Lower leg skin (tissue), 4 donors: ENCODE data around the gene PLOD1. TPM values are rescaled to one million over a fixed set of nuclear protein-coding genes. Genes with fewer than 3 reads are reported as not detected.

ENCODE experiments used
- DNase-seq, 2 donors: peaks; one replicate each; pipeline ENCODE4 v3.0.0-alpha.2; 2019; ENCODE audit warnings: low spot score in 2 of 2
- H3K4me3 ChIP-seq: fragments of 200-600 bp; sonication (generic); 2 replicates; pipeline ENCODE4 v1.5.1; 2017; ENCODE audit warnings: mild to moderate bottlenecking, low read depth; ENCODE audit not compliant: poor library complexity, severe bottlenecking
- POLR2A ChIP-seq, 2 donors: fragments of 450-650 bp; IDR thresholded peaks; one replicate each; pipeline ENCODE4 v1.6.1; 2016 to 2017; ENCODE audit warnings: antibody characterized with exemption in 2 of 2, mild to moderate bottlenecking in 1 of 2, moderate library complexity in 1 of 2
- WGBS, 2 donors: methylation state at CpG; one replicate each; pipeline ENCODE4 v1.1.5; 2018; 5-methylcytosine and 5-hydroxymethylcytosine counted together
- intact Hi-C: fragments of 100-400 bp; cut with DNase I; formaldehyde crosslinking; loops from one replicate; pipeline ENCODE4 v1.15.0; 2023; ENCODE audit warnings: low total_unique reads
- total RNA-seq, 4 donors: library from RNA; depleted of rRNA; stranded (reverse); fragments of >200 nt; gene quantifications; one replicate each; pipeline ENCODE4 v1.1.0, GENCODE V29; 2016
- TF ChIP-seq, protein P1 (sequence below), 3 donors: fragments of 450-650 bp; IDR thresholded peaks; one replicate each; pipeline ENCODE4 v1.5.1; 2016; ENCODE audit warnings: antibody characterized with exemption in 3 of 3, mild to moderate bottlenecking in 3 of 3, moderate library complexity in 2 of 3

Gene PLOD1
- total RNA-seq, 4 donors from 2014 or later = 26.5 to 54.0 (median 41.3) TPM

DNA sequence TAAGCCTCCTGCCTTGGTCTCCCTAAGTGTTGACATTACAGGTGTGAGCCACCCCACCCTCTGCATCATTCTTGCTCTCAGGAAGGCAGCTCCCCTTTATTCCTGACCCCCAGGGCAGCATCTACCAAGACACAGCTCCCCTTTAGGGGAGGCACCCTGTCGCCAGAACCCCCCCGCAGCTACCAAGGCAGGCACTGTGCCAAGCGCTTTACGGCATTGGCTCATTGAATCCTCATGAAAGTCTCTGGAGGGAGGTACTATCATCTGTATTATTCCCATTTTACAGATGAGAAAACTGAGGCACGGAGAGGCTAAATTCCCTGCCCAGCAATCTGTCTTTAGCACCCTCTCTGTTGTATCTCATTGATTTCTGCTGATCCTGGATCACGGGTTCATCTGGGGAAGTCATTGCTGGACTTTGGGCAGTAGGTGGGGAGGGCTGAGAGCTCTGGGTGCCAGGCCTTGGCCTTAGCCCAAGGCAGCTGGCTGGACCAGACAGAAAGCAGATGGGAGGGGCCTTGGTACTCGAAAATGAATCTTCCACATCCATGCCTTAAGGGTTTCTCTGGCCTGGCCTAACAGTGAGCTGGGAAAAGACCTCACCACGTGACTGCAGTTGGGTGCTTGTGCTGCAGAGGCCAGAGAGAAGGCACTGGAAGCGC, 5.9 kb downstream of the PLOD1 start:
- DNase-seq = no peak

DNA sequence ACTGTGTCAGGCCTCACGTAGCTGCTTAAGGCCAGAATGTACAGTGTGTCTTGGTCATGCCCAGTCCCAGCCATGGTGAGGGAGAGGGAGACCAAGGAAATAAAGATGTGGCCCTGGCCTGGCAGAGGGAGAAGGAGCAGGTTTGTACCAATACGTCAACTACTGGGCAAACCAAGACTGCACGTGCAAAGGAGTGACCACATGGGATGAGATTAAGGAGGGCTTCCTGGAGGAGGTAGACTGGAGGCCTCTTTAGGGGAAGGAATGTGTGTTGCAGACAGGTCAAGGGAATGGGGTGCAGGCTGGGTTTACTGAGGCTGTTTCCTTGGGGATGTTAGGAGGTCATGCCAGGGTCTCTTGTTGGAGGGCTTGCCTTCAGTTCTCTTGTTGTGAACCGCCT, 7.8 kb downstream of the PLOD1 start:
- intact Hi-C loops = no loop called here
- no peak for DNase-seq
- WGBS, 2 donors = 88 to 94% methylated on average over 4 of the region's 4 CpGs
- TF ChIP-seq, protein P1, sequence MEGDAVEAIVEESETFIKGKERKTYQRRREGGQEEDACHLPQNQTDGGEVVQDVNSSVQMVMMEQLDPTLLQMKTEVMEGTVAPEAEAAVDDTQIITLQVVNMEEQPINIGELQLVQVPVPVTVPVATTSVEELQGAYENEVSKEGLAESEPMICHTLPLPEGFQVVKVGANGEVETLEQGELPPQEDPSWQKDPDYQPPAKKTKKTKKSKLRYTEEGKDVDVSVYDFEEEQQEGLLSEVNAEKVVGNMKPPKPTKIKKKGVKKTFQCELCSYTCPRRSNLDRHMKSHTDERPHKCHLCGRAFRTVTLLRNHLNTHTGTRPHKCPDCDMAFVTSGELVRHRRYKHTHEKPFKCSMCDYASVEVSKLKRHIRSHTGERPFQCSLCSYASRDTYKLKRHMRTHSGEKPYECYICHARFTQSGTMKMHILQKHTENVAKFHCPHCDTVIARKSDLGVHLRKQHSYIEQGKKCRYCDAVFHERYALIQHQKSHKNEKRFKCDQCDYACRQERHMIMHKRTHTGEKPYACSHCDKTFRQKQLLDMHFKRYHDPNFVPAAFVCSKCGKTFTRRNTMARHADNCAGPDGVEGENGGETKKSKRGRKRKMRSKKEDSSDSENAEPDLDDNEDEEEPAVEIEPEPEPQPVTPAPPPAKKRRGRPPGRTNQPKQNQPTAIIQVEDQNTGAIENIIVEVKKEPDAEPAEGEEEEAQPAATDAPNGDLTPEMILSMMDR (IDR thresholded peaks at IDR 0.05) = no peak
- TF ChIP-seq POLR2A (IDR thresholded peaks at IDR 0.05) = no peak
- H3K4me3 ChIP-seq = no peak overlapping the region

More for the DNA sequence above, 5.9 kb downstream of the PLOD1 start:
- TF ChIP-seq, protein P1 (IDR thresholded peaks at IDR 0.05) = no peak
- TF ChIP-seq POLR2A (IDR thresholded peaks at IDR 0.05) = no peak
- H3K4me3 ChIP-seq = no peak overlapping the region
- 66 to 77% methylated on average over 9 of the region's 9 CpGs for WGBS, 2 donors
- intact Hi-C loops = no loop called here

DNA sequence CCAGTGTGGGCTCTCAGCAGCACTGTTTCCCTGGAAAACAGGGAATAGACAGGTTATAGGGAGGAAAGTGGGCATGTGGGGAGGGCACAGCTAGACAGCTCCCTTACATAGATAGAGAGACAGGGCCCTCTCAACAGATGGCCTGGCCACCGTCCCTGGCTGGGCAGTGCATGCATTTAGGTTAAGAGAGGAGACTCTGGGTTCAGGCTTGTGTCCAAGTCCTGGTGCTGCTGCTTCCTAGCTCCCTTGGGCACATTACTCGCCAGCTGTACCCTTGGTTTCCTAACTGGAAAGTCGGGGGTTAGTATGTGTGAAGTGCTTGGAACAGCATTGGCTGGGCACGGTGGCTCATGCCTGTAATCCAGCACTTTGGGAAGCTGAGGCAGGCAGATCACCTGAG, 9.1 kb downstream of the PLOD1 start:
- DNase-seq = no peak
- intact Hi-C loops = no loop called here
- TF ChIP-seq POLR2A (IDR thresholded peaks at IDR 0.05) = no peak
- TF ChIP-seq, protein P1 (IDR thresholded peaks at IDR 0.05) = no peak
- WGBS, 2 donors = 79 to 94% methylated on average over 4 of the region's 4 CpGs
- H3K4me3 ChIP-seq = no peak overlapping the region

DNA sequence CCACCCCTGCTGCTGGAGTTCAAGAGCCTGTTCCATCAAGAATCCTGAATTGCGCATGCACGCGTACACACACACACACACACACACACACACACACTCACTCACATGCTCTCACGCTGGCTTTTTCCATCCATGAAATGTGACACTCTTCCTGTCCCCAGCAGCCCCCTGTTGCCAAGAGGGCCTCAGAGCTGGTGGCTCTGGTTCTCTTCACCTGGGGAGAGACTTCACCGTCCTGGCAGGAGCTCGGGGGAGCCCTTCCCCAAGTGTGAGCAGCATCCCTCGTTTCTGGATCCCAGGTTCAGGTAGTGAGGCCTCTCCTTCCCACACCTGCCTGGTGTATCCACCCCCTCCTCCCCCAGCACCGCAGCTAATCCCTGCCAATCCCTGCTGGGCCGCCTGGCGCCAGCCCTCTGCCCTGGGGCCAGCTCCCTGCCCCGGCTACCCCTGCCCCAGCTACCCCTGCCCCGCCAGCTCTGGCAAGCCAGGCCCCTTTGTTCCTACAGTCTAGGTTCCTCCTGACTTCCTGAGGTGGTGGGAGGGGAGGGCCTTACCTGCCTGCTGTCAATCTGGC, 9.9 kb downstream of the PLOD1 start:
- DNase-seq = no peak
- TF ChIP-seq, protein P1 (IDR thresholded peaks at IDR 0.05) = no peak
- no peak for TF ChIP-seq POLR2A (IDR thresholded peaks at IDR 0.05)
- H3K4me3 ChIP-seq = no peak overlapping the region
- intact Hi-C loops = no loop called here
- 63 to 69% methylated on average over 12 of the region's 12 CpGs for WGBS, 2 donors

DNA sequence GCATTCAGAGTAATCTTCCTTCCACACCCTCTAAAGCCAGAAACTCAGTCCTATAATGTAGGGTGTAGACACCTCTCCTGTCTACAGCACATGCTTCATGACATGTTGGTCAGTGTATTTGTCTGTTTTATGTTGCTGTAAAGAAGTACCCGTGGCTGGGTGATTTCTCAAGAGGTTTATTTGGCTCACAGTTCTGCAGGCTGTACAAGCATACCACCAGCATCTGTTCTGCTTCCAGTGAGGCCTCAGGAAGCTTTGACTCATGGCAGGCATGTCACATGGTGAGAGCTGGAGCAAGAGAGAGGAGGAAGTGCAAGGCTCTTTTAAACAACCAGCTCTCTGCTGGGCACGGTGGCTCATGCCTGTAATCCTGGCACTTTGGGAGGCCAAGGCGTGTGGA, 12.1 kb downstream of the PLOD1 start:
- WGBS, 2 donors = 88 to 93% methylated on average over 3 of the region's 3 CpGs
- TF ChIP-seq, protein P1 (IDR thresholded peaks at IDR 0.05) = no peak
- no peak for TF ChIP-seq POLR2A (IDR thresholded peaks at IDR 0.05)
- intact Hi-C loops = no loop called here
- no peak overlapping the region for H3K4me3 ChIP-seq
- DNase-seq = no peak
